Measurements from ENCODE around the gene CEP250.

DNA sequence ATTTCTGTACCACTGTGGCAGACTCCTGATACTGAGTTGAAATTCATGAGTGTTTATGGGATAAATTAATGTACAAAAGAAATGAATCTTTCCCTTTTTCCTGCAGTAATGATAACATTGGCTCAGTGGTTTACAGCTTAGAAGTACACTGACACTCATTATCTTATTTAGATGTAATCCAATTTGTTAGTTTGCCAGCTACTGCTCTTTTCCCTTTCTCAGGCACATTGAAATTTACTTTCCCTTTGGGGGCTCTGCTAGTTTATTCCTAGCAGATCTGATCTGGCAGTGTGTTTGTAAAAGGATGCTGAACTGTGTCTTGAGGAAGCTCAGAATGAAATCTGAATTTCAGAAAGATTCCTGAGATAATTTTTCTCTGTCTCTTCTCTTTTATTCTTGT, 3.0 kb downstream of the CEP250 start:
- TF ChIP-seq POLR2A (IDR thresholded peaks at IDR 0.05) (no peak), EP300 (IDR thresholded peaks at IDR 0.05) (no peak)
- TF ChIP-seq, protein P1, sequence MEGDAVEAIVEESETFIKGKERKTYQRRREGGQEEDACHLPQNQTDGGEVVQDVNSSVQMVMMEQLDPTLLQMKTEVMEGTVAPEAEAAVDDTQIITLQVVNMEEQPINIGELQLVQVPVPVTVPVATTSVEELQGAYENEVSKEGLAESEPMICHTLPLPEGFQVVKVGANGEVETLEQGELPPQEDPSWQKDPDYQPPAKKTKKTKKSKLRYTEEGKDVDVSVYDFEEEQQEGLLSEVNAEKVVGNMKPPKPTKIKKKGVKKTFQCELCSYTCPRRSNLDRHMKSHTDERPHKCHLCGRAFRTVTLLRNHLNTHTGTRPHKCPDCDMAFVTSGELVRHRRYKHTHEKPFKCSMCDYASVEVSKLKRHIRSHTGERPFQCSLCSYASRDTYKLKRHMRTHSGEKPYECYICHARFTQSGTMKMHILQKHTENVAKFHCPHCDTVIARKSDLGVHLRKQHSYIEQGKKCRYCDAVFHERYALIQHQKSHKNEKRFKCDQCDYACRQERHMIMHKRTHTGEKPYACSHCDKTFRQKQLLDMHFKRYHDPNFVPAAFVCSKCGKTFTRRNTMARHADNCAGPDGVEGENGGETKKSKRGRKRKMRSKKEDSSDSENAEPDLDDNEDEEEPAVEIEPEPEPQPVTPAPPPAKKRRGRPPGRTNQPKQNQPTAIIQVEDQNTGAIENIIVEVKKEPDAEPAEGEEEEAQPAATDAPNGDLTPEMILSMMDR (IDR thresholded peaks at IDR 0.05): no peak
